HG03196 (cell line): ENCODE data around the gene CEP112.
"Not testable (repeated sequence)": the region's sequence is repeated elsewhere in the genome, so short reads cannot be mapped to it uniquely, and the experiment has no call there.

Experiments
- ATAC-seq: cut with Tn5 transposase; IDR thresholded peaks from one replicate; pipeline ENCODE4 v1.9.1; 2021; ENCODE audit not compliant: unreplicated experiment

CEP112 gene

GRCh38 chr17:65790241-65790640 is 401.7 kb downstream of the CEP112 start:
- no peak for ATAC-seq

GRCh38 chr17:65787503-65787902 is 404.4 kb downstream of the CEP112 start:
- no peak for ATAC-seq

DNA sequence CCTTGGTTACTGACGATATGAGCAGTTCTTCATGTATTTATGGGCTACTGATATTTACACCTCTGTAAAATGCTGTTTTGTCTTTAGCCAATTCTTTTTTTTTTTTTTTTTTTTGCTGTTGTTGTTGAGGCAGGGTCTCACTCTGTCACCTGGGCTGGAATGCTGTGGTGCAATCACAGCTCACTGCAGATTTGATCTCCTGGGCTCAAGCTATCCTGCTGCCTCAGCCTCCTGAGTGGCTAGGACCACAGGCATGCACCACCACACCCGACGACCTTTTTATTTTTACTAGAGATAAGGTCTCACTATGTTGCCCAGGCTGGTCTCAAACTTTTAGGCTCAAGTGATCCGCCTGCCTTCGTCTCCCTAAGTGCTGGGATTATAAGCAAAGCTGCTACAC is 405.5 kb downstream of the CEP112 start:
- ATAC-seq: no peak

DNA sequence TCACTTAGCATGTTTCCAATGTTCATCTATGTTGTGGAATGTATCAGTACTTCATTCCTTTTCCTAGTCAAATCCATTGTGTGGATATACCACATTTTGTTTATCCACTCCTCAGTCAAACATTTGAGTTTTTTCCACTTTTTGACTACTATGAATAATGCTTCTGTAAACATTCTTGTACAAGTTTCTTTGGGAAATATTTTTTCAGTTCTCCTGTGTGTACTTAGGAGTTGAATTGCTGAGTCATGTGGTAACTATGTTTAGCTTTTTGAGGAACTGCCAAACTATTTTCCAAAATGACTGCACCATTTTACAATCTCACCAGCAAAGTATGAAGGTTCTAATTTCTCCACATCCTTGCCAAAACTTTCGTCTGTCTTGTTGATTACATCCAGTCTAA is 406.8 kb downstream of the CEP112 start:
- ATAC-seq: no peak

- ATAC-seq: no peak
These were observed 408.0 kb downstream of the CEP112 start for GRCh38 chr17:65783845-65784334.

- ATAC-seq: not testable (repeated sequence)
These were observed 409.7 kb downstream of the CEP112 start for GRCh38 chr17:65782104-65782706.

- no peak for ATAC-seq
These were observed 411.8 kb downstream of the CEP112 start for GRCh38 chr17:65780111-65780510.

- no peak for ATAC-seq
These were observed 415.0 kb downstream of the CEP112 start for GRCh38 chr17:65776890-65777289.

DNA sequence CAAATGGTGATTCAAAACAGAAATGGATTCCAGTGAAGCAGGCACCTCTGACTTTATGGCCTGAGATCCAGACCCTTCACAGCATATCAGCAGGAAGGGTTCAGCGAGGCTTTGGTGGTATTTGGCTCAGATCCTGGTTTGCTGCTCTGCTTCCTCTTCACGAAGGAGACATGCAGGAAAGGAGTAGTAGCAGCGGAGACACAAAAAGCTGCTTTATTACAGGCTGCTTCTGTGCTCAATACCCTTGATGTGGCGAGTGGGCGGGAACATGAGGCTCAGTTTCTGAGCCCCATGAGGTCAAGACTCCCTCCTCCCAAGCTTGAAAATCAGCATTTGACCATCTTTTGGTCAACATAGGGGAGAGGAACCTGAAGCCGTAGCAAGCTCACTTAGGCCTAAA is 417.1 kb downstream of the CEP112 start:
- ATAC-seq: no peak

- no peak for ATAC-seq
These were observed 418.9 kb downstream of the CEP112 start for GRCh38 chr17:65772989-65773388.

DNA sequence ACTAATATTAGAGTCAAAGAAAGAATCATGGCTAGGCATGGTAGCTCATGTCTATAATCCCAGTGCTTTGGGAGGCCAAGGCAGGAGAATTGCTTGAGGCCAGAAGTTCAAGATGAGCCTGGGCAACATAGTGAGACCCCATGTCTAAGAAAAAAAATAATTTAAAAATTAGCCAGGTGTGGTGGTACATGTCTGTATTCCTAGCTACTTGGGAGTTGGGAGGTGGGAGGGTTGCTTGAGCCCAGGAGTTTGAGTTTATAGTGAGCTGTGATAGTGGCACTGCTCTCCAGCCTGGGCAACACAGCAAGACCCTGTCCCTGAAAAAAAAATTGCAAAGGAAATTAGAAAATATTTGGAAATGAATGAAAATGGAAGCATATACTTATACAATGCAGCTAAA is 420.2 kb downstream of the CEP112 start:
- no peak for ATAC-seq

- no peak for ATAC-seq
These were observed 428.1 kb downstream of the CEP112 start for GRCh38 chr17:65763786-65764185.

GRCh38 chr17:65762973-65763372 is 429.0 kb downstream of the CEP112 start:
- no peak for ATAC-seq

- no peak for ATAC-seq
These were observed 432.4 kb downstream of the CEP112 start for GRCh38 chr17:65759532-65759931.

GRCh38 chr17:65756760-65757159 is 435.2 kb downstream of the CEP112 start:
- ATAC-seq: no peak

GRCh38 chr17:65755799-65756198 is 436.1 kb downstream of the CEP112 start:
- ATAC-seq: no peak

GRCh38 chr17:65754630-65755029 is 437.3 kb downstream of the CEP112 start:
- no peak for ATAC-seq

DNA sequence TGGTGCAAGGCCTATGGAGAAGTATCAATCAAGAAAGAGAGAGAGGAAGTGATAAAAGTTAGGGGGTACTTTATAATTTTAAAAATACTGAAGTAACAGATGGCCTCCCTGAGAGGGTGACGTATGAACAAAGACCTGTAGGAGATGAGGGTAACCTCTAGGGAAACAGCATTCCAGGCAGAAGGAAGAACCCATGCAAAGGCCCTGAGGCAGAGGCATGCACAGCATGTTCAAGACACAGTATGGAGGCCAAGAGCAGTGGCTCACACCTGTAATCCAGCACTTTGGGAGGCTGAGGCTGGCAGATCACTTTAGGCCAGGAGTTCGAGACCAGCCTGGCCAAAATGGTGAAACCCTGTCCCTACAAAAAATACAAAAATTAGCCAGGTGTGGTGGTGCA is 437.9 kb downstream of the CEP112 start:
- no peak for ATAC-seq

GRCh38 chr17:65753348-65753747 is 438.6 kb downstream of the CEP112 start:
- ATAC-seq: no peak

DNA sequence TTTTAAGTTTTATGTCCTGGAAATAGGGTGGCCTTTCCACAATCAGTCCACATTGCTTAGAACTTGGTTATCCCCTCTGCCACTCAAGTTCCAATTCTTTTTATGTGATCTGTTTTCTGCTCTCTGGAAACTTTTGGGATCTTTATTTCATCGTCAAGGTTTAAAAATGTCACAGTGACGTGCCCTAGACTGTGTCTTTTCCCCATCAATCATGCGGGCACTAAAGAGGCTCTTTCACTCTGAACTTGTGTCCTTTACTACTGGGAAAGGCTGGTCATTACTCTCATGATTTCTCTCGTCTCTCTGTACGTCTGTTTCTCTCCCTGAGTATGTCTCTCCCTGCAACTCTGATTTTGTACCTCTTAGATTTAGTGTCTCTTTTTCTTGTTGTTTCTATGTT is 440.7 kb downstream of the CEP112 start:
- no peak for ATAC-seq

GRCh38 chr17:65750631-65751115 is 441.3 kb downstream of the CEP112 start:
- ATAC-seq: no peak

DNA sequence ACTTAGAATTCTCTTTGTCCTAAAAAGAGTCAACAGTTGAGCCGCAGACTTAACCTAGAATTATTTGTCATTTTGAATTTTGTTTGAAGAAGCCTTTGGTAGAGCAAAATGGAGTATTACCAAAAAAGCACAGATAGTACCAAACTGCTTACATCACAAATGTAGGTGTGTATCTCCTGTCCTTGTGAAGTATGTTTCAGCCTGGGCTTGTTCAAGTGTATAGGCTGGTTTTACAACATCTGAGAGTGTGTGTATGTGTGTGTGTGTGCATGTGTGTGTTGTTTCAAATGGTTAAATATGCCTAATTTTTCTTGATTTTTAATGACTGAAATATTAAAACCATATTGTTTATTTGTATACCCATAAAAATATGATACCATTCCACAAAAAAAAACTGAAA is 441.8 kb downstream of the CEP112 start:
- no peak for ATAC-seq

DNA sequence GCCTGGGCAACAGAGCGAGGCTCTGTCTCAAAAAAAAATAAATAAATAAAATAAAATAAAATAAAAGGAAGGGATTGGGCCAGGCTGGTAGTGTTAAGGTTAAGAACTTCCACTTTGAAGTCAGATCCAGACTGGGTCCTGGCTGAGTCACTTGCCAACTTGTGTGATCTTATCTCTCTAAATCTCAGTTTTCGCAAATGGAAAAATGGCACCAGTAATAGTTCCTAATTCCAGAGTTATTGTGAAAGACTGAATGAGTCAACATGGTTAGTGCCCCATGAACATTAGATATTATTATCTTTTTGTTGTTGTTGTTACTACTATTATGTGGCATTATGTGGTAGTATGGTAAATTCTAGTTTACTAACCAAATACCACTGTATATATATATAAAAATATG is 442.5 kb downstream of the CEP112 start:
- ATAC-seq: no peak
